HepG2 (cell line): ENCODE results near the gene PCGF3. TPM values are rescaled to one million over a fixed set of nuclear protein-coding genes. Genes with fewer than 3 reads are reported as not detected.

ENCODE experiments used
- ELF3 ChIP-seq: IDR thresholded peaks from 2 replicates; pipeline ENCODE4 v1.6.1; 2016; ENCODE audit warnings: missing genetic modification reagents, missing compliant biosample characterization
- MAZ ChIP-seq, 2 experiments: sonication (generic) in 1 of 2; formaldehyde crosslinking in 1 of 2; IDR thresholded peaks; 2 replicates each; pipeline versions ENCODE4 v1.5.0 to v1.6.1; 2012 to 2020; ENCODE audit warnings: low read depth in 2 of 2, mild to moderate bottlenecking in 2 of 2, borderline replicate concordance in 1 of 2, improper control_type of control experiment in 1 of 2, low read length in 1 of 2, missing genetic modification reagents in 1 of 2, moderate library complexity in 1 of 2
- NCOA5 ChIP-seq: sonication (generic); formaldehyde crosslinking; IDR thresholded peaks from 2 replicates; pipeline ENCODE4 v1.4.0; 2020; ENCODE audit warnings: missing genetic modification reagents
- TERF1 ChIP-seq: sonication (generic); formaldehyde crosslinking; IDR thresholded peaks from 2 replicates; pipeline ENCODE4 v1.8.0; 2022; ENCODE audit warnings: mild to moderate bottlenecking, missing genetic modification reagents, moderate library complexity
- XBP1 ChIP-seq: sonication (generic); formaldehyde crosslinking; IDR thresholded peaks from 2 replicates; pipeline ENCODE4 v1.5.0; 2020; ENCODE audit warnings: missing genetic modification reagents
- ZIK1 ChIP-seq: sonication (generic); formaldehyde crosslinking; IDR thresholded peaks from 2 replicates; pipeline ENCODE4 v1.5.0; 2020; ENCODE audit warnings: mild to moderate bottlenecking, low read depth, missing genetic modification reagents, borderline replicate concordance
- polyA plus RNA-seq, 8 experiments: library from polyadenylated mRNA; depleted of rRNA in 3 of 8; stranded (reverse) in 7 of 8; unstranded in 1 of 8; fragments of >200 nt; fragmentation: Illumina TruSeq in 4 of 8; extraction: Trizol in 4 of 8; gene quantifications; 2 replicates each; pipeline versions ENCODE4 v1.2.1 to v1.2.3, GENCODE V29; 2011 to 2016; ENCODE audit warnings: low read depth in 4 of 8, missing spikeins in 1 of 8, mixed read lengths in 1 of 8; ENCODE audit not compliant: insufficient read depth in 1 of 8
- total RNA-seq, 5 experiments: library from RNA; depleted of rRNA; stranded (reverse); fragments of >200 nt; fragmentation: Illumina TruSeq; extraction: Trizol; gene quantifications; 2 replicates each; pipeline ENCODE4 v1.2.3, GENCODE V29; 2016; ENCODE audit warnings: low read depth in 1 of 5
- TF ChIP-seq, protein P1 (sequence below): sonication (generic); formaldehyde crosslinking; IDR thresholded peaks from 2 replicates; pipeline ENCODE4 v1.5.1; 2020; ENCODE audit warnings: mild to moderate bottlenecking, missing genetic modification reagents, borderline replicate concordance
- TF ChIP-seq, protein P2 (sequence below), 2 experiments: IDR thresholded peaks; 2 replicates each; pipeline ENCODE4 v1.6.1; 2011 to 2012; ENCODE audit warnings: low read length in 2 of 2, borderline replicate concordance in 1 of 2, low read depth in 1 of 2, mild to moderate bottlenecking in 1 of 2, moderate library complexity in 1 of 2
- TF ChIP-seq, protein P3 (sequence below): sonication (generic); formaldehyde crosslinking; conservative IDR thresholded peaks from 2 replicates; pipeline ENCODE4 v1.4.0; 2020; ENCODE audit warnings: missing genetic modification reagents

Gene PCGF3
- total and polyA plus RNA-seq, 2 of the 13 experiments (the other 11 are each of a cell fraction or from before 2014, with no cell fraction given): 28.6 to 66.2 TPM

DNA sequence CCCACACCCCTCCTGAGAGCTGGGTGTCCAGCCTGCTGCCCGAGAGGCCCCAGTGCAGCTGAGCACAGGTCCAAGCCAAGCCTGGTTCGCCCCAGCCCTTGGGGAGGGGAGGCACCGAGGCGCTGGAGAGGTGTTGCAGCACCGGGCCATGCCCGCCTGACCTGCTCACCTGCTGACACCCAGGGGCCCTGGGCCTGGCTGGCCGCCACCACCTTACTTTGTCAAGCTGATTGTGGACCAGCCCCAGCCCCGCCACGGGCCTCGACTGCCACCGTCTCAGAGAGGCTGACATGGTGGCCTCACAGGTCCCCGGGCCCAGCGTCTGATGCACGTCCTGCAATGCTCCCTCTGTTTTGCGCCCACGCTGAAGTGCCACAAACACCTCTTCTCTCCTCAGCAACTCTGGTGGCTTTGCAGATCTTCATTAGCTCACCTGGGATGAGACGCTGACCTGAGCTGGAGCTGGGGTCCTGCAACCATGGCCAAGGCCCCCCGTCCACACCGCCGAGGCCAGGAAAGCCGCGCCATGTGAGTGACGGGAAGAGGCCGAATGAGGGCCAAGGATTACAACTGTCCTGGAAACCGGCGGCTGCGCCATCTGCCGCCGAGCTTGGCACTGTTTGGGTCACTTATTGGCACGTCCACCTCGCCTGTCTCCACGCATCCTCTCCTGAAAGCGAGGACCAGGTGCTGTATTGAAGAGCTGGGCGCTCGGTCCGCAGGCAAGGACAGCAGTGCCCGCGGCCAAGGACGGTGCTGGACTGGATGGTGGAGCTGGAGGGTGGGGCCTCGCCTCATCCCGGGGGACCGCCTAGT is 112.7 kb downstream of the PCGF3 start (continued):
- TF ChIP-seq, protein P1, sequence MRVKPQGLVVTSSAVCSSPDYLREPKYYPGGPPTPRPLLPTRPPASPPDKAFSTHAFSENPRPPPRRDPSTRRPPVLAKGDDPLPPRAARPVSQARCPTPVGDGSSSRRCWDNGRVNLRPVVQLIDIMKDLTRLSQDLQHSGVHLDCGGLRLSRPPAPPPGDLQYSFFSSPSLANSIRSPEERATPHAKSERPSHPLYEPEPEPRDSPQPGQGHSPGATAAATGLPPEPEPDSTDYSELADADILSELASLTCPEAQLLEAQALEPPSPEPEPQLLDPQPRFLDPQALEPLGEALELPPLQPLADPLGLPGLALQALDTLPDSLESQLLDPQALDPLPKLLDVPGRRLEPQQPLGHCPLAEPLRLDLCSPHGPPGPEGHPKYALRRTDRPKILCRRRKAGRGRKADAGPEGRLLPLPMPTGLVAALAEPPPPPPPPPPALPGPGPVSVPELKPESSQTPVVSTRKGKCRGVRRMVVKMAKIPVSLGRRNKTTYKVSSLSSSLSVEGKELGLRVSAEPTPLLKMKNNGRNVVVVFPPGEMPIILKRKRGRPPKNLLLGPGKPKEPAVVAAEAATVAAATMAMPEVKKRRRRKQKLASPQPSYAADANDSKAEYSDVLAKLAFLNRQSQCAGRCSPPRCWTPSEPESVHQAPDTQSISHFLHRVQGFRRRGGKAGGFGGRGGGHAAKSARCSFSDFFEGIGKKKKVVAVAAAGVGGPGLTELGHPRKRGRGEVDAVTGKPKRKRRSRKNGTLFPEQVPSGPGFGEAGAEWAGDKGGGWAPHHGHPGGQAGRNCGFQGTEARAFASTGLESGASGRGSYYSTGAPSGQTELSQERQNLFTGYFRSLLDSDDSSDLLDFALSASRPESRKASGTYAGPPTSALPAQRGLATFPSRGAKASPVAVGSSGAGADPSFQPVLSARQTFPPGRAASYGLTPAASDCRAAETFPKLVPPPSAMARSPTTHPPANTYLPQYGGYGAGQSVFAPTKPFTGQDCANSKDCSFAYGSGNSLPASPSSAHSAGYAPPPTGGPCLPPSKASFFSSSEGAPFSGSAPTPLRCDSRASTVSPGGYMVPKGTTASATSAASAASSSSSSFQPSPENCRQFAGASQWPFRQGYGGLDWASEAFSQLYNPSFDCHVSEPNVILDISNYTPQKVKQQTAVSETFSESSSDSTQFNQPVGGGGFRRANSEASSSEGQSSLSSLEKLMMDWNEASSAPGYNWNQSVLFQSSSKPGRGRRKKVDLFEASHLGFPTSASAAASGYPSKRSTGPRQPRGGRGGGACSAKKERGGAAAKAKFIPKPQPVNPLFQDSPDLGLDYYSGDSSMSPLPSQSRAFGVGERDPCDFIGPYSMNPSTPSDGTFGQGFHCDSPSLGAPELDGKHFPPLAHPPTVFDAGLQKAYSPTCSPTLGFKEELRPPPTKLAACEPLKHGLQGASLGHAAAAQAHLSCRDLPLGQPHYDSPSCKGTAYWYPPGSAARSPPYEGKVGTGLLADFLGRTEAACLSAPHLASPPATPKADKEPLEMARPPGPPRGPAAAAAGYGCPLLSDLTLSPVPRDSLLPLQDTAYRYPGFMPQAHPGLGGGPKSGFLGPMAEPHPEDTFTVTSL: no peak
- no peak for TF ChIP-seq TERF1 (CRISPR knock-in tag)
- TF ChIP-seq, protein P2, sequence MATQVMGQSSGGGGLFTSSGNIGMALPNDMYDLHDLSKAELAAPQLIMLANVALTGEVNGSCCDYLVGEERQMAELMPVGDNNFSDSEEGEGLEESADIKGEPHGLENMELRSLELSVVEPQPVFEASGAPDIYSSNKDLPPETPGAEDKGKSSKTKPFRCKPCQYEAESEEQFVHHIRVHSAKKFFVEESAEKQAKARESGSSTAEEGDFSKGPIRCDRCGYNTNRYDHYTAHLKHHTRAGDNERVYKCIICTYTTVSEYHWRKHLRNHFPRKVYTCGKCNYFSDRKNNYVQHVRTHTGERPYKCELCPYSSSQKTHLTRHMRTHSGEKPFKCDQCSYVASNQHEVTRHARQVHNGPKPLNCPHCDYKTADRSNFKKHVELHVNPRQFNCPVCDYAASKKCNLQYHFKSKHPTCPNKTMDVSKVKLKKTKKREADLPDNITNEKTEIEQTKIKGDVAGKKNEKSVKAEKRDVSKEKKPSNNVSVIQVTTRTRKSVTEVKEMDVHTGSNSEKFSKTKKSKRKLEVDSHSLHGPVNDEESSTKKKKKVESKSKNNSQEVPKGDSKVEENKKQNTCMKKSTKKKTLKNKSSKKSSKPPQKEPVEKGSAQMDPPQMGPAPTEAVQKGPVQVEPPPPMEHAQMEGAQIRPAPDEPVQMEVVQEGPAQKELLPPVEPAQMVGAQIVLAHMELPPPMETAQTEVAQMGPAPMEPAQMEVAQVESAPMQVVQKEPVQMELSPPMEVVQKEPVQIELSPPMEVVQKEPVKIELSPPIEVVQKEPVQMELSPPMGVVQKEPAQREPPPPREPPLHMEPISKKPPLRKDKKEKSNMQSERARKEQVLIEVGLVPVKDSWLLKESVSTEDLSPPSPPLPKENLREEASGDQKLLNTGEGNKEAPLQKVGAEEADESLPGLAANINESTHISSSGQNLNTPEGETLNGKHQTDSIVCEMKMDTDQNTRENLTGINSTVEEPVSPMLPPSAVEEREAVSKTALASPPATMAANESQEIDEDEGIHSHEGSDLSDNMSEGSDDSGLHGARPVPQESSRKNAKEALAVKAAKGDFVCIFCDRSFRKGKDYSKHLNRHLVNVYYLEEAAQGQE (IDR thresholded peaks at IDR 0.05; ENCODE audit: borderline replicate concordance in 1 of 2, low read depth in 1 of 2, low read length in 2 of 2): no peak
- no peak for TF ChIP-seq NCOA5
- TF ChIP-seq ELF3 (CRISPR knock-in tag): no peak
- TF ChIP-seq ZIK1 (CRISPR knock-in tag): no peak
- TF ChIP-seq XBP1: no peak
- TF ChIP-seq, protein P3, sequence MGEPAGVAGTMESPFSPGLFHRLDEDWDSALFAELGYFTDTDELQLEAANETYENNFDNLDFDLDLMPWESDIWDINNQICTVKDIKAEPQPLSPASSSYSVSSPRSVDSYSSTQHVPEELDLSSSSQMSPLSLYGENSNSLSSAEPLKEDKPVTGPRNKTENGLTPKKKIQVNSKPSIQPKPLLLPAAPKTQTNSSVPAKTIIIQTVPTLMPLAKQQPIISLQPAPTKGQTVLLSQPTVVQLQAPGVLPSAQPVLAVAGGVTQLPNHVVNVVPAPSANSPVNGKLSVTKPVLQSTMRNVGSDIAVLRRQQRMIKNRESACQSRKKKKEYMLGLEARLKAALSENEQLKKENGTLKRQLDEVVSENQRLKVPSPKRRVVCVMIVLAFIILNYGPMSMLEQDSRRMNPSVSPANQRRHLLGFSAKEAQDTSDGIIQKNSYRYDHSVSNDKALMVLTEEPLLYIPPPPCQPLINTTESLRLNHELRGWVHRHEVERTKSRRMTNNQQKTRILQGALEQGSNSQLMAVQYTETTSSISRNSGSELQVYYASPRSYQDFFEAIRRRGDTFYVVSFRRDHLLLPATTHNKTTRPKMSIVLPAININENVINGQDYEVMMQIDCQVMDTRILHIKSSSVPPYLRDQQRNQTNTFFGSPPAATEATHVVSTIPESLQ (CRISPR knock-in tag): no peak
- TF ChIP-seq MAZ (IDR thresholded peaks at IDR 0.05; ENCODE audit: borderline replicate concordance, low read depth, low read length): no peak
- no peak for TF ChIP-seq MAZ (CRISPR knock-in tag; IDR thresholded peaks at IDR 0.05; ENCODE audit: low read depth)
